Natural killer cell (primary cell): ENCODE results near the gene PNPT1. TPM values are rescaled to one million over a fixed set of nuclear protein-coding genes. Genes with fewer than 3 reads are reported as not detected.
"Not testable (repeated sequence)": the region's sequence is repeated elsewhere in the genome, so short reads cannot be mapped to it uniquely, and the experiment has no call there.

Experiments used
- ATAC-seq, 3 donors: fragments of 150-1000 bp in 2 of 3; fragments of 200-7000 bp in 1 of 3; cut with Tn5 transposase; 1 replicate in 1 of 3; 2 replicates in 2 of 3; pipeline ENCODE4 v1.10.0; 2021; ENCODE audit warnings: mild to moderate bottlenecking in 2 of 3, moderate library complexity in 2 of 3
- DNase-seq, 2 donors: peaks; one replicate each; pipeline versions ENCODE4 v3.0.0 to v3.0.0-alpha.2; 2013 to 2021; ENCODE audit warnings: mixed read lengths in 1 of 2
- H3K27ac ChIP-seq: one replicate; pipeline ENCODE4 v1.5.1; 2013; ENCODE audit warnings: mild to moderate bottlenecking, low read length
- H3K27me3 ChIP-seq: one replicate; pipeline ENCODE4 v1.6.1; 2013; ENCODE audit warnings: low read length; ENCODE audit not compliant: control insufficient read depth, insufficient read depth
- H3K36me3 ChIP-seq: one replicate; pipeline ENCODE4 v1.6.1; 2013; ENCODE audit warnings: low read length; ENCODE audit not compliant: control insufficient read depth, insufficient read depth
- H3K4me1 ChIP-seq: one replicate; pipeline ENCODE4 v1.6.1; 2013; ENCODE audit warnings: low read length; ENCODE audit not compliant: control insufficient read depth, insufficient read depth
- H3K4me3 ChIP-seq: one replicate; pipeline ENCODE4 v1.5.1; 2013; ENCODE audit warnings: low read length
- H3K9me3 ChIP-seq: one replicate; pipeline ENCODE4 v1.6.1; 2013; ENCODE audit warnings: low read length; ENCODE audit not compliant: control insufficient read depth, insufficient read depth
- H3K27ac Mint-ChIP-seq, 2 donors: one replicate each; pipeline ENCODE4 v1.8.0; 2022; ENCODE audit warnings: mild to moderate bottlenecking in 2 of 2, mixed read lengths in 2 of 2, moderate library complexity in 1 of 2
- H3K27me3 Mint-ChIP-seq, 2 donors: one replicate each; pipeline ENCODE4 v1.8.0; 2022; ENCODE audit warnings: low read depth in 2 of 2, mixed read lengths in 2 of 2
- H3K36me3 Mint-ChIP-seq: one replicate; pipeline ENCODE4 v1.8.0; 2022; ENCODE audit warnings: mixed read lengths
- H3K4me1 Mint-ChIP-seq, 2 donors: one replicate each; pipeline ENCODE4 v1.8.0; 2022; ENCODE audit warnings: mixed read lengths in 2 of 2
- H3K4me3 Mint-ChIP-seq: one replicate; pipeline ENCODE4 v1.8.0; 2022; ENCODE audit warnings: mild to moderate bottlenecking, moderate library complexity, mixed read lengths
- H3K9me3 Mint-ChIP-seq, 2 donors: one replicate each; pipeline ENCODE4 v1.8.0; 2022; ENCODE audit warnings: mixed read lengths in 2 of 2
- WGBS: methylation state at CpG from one replicate; pipeline ENCODE4 v1.1.7; 2013; ENCODE audit warnings: missing lambda C conversion rate; ENCODE audit not compliant: insufficient coverage; 5-methylcytosine and 5-hydroxymethylcytosine counted together
- intact Hi-C: fragments of 100-400 bp; cut with micrococcal nuclease; formaldehyde crosslinking; loops from one replicate; pipeline ENCODE4 v1.14.2; 2022
- total RNA-seq, 4 donors: library from RNA; stranded (reverse); fragments of 120-200 nt in 1 of 4; gene quantifications; one replicate each; pipeline versions ENCODE4 v1.2.3 to v1.2.4, GENCODE V29; 2013 to 2022
- TF ChIP-seq, protein P1 (sequence below): fragments of 200-600 bp; IDR thresholded peaks from one replicate; pipeline ENCODE4 v1.8.0; 2022; ENCODE audit warnings: antibody characterized with exemption

Gene PNPT1
- total RNA-seq, 3 donors from 2014 or later (not counting 1 experiment from before 2014, with no cell fraction given): 11.3 to 14.2 (median 12.5) TPM

DNA sequence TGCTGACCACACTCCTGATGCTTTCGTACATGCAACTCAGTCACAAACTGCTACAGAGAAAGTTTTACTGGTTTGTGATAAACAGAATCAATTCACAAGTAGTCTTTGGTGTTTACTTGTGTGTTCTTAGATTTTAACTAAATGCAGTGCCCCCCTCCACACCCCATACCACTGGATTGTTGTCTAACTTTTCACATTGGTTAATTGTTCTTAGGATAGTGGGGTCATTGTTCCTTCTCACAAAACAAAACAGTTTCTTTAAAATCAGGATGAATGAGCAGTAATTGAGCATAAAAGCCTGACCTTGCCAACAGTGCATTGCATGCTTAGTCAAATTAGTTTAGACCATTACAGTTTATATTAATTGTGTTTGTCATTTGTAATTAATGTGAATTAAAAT is 14.1 kb upstream of the PNPT1 start:
- no peak for ATAC-seq
- H3K4me1 ChIP-seq: no peaks in the 10 kb centered on the region
- TF ChIP-seq, protein P1, sequence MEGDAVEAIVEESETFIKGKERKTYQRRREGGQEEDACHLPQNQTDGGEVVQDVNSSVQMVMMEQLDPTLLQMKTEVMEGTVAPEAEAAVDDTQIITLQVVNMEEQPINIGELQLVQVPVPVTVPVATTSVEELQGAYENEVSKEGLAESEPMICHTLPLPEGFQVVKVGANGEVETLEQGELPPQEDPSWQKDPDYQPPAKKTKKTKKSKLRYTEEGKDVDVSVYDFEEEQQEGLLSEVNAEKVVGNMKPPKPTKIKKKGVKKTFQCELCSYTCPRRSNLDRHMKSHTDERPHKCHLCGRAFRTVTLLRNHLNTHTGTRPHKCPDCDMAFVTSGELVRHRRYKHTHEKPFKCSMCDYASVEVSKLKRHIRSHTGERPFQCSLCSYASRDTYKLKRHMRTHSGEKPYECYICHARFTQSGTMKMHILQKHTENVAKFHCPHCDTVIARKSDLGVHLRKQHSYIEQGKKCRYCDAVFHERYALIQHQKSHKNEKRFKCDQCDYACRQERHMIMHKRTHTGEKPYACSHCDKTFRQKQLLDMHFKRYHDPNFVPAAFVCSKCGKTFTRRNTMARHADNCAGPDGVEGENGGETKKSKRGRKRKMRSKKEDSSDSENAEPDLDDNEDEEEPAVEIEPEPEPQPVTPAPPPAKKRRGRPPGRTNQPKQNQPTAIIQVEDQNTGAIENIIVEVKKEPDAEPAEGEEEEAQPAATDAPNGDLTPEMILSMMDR: no peak
- H3K27ac Mint-ChIP-seq: no peak overlapping the region
- intact Hi-C loops: no loop called here
- 75% methylated on average over 1 of the region's 1 CpG for WGBS
- H3K27me3 Mint-ChIP-seq: peaks cover 11 to 20% of the 10 kb centered on the region in 2 donors
- no peaks in the 10 kb centered on the region for H3K36me3 Mint-ChIP-seq
- H3K4me3 Mint-ChIP-seq: no peak overlapping the region
- no peak for DNase-seq
- no peak overlapping the region for H3K4me3 ChIP-seq
- H3K36me3 ChIP-seq: no peaks in the 10 kb centered on the region
- no peaks in the 10 kb centered on the region for H3K9me3 Mint-ChIP-seq
- H3K4me1 Mint-ChIP-seq: no peaks in the 10 kb centered on the region
- peaks cover 2% of the 10 kb centered on the region for H3K27me3 ChIP-seq
- H3K27ac ChIP-seq: no peak overlapping the region
- H3K9me3 ChIP-seq: no peaks in the 10 kb centered on the region

- H3K27me3 ChIP-seq, intact Hi-C loops, H3K9me3 Mint-ChIP-seq, H3K36me3 Mint-ChIP-seq, H3K4me3 Mint-ChIP-seq, H3K9me3 ChIP-seq, H3K36me3 ChIP-seq, DNase-seq, H3K4me1 ChIP-seq, H3K27ac ChIP-seq, H3K4me1 Mint-ChIP-seq, ATAC-seq, H3K4me3 ChIP-seq, H3K27ac Mint-ChIP-seq: not testable (repeated sequence)
- 80% methylated on average over 1 of the region's 4 CpGs for WGBS
- peaks cover 13 to 20% of the 10 kb centered on the region in 2 donors for H3K27me3 Mint-ChIP-seq
Measured at GRCh38 chr2:55706258-55706657, 12.6 kb upstream of the PNPT1 start.

DNA sequence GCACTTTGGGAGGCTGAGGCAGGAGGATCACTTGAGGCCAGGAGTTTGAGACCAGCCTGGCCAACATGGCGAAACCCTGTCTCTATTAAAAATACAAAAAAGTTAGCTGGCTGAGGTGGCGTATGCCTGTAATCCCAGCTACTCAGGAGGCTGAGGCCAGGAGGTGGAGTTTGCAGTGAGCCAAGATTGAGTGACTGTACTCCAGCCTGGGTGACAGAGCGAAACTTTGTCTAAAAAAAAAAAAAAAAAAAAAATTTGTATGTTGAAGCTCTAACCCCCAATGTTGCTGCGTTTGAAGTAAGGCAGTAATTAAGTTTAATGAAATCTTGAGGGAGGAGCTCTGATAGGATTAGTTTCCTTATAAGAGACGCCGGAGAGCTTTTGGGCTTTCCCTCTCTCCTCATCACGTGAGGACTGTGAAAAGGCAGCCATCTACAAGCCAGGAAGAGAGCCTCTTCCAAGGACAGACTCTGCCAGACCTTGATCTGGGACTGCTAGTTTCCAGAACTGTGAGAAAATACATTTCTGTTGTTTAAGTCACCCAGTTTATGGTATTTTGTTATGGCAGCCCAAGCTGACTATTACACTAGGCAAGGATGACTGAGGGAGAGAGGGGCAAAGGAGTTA is 11.5 kb upstream of the PNPT1 start:
- no peak overlapping the region for H3K27ac ChIP-seq
- H3K9me3 ChIP-seq: no peaks in the 10 kb centered on the region
- no peak for DNase-seq
- intact Hi-C loops: no loop called here
- H3K36me3 Mint-ChIP-seq: no peaks in the 10 kb centered on the region
- peaks cover 16 to 20% of the 10 kb centered on the region in 2 donors for H3K27me3 Mint-ChIP-seq
- no peak overlapping the region for H3K4me3 ChIP-seq
- peaks cover 2% of the 10 kb centered on the region for H3K27me3 ChIP-seq
- no peak overlapping the region for H3K4me3 Mint-ChIP-seq
- TF ChIP-seq, protein P1: no peak
- H3K4me1 ChIP-seq: no peaks in the 10 kb centered on the region
- H3K36me3 ChIP-seq: no peaks in the 10 kb centered on the region
- H3K27ac Mint-ChIP-seq: no peak overlapping the region
- H3K4me1 Mint-ChIP-seq: no peaks in the 10 kb centered on the region
- 79% methylated on average over 7 of the region's 7 CpGs for WGBS
- no peaks in the 10 kb centered on the region for H3K9me3 Mint-ChIP-seq
- no peak for ATAC-seq

- H3K27me3 ChIP-seq: peaks cover 2% of the 10 kb centered on the region
- H3K4me3 ChIP-seq: no peak overlapping the region
- H3K4me3 Mint-ChIP-seq: no peak overlapping the region
- no peaks in the 10 kb centered on the region for H3K36me3 ChIP-seq
- peaks cover 18 to 27% of the 10 kb centered on the region in 2 donors for H3K27me3 Mint-ChIP-seq
- no peak overlapping the region for H3K27ac ChIP-seq
- no peaks in the 10 kb centered on the region for H3K4me1 ChIP-seq
- H3K36me3 Mint-ChIP-seq: no peaks in the 10 kb centered on the region
- WGBS: 46% methylated on average over 4 of the region's 4 CpGs
- DNase-seq (no peak), ATAC-seq (no peak)
- H3K9me3 Mint-ChIP-seq: no peaks in the 10 kb centered on the region
- TF ChIP-seq, protein P1: no peak
- no peak overlapping the region for H3K27ac Mint-ChIP-seq
- H3K9me3 ChIP-seq: no peaks in the 10 kb centered on the region
- H3K4me1 Mint-ChIP-seq: no peaks in the 10 kb centered on the region
- intact Hi-C loops: no loop called here
Measured at GRCh38 chr2:55703350-55703749, 9.7 kb upstream of the PNPT1 start.

DNA sequence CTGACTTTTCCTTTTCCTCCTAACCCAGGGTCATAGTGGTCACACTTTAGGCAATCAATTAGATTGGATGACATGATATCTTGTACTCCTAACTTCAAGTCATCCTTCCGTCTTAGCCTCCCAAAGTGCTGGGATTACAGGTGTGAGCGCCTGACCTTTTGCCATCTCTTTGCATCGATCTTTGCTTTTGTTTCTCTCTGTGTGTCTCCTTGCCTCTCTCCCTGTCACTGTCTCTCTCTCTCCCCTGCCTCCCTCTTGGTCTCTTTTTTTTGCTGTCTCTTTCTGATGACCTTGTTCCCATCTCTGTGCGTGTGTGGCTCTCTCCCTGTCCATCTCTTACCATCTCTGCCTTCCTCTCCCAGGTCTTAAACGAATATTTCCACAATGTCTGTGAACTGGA is 904 bp downstream of the PNPT1 start:
- H3K4me3 ChIP-seq, H3K36me3 Mint-ChIP-seq, H3K9me3 ChIP-seq, H3K36me3 ChIP-seq, H3K27me3 ChIP-seq, H3K9me3 Mint-ChIP-seq, ATAC-seq, H3K27ac ChIP-seq, DNase-seq, intact Hi-C loops, H3K27me3 Mint-ChIP-seq: not testable (repeated sequence)
- Mint-ChIP-seq H3K4me1 (peaks cover 20 to 34% of the 10 kb centered on the region in 2 donors), H3K27ac (peak overlapping the region; percentile 88 to 90), H3K4me3 (peak overlapping the region; percentile 98)
- WGBS: 47% methylated on average over 4 of the region's 5 CpGs
- H3K4me1 ChIP-seq: peaks cover 12% of the 10 kb centered on the region
